ENCODE results near the gene SIPA1L3.

- no peak for TF ChIP-seq YY1 (IDR thresholded peaks at IDR 0.05; ENCODE audit: insufficient read depth, insufficient read length)
- no peak for TF ChIP-seq ZNF274 (IDR thresholded peaks at IDR 0.05; ENCODE audit: low read depth, low read length)
Observed at GRCh38 chr19:38229585-38230073, 322.6 kb downstream of the SIPA1L3 start.
